ENCODE measurements around the gene MRPS6. TPM values are rescaled to one million over a fixed set of nuclear protein-coding genes. Genes with fewer than 3 reads are reported as not detected.

MRPS6 gene
- total RNA-seq, 1 experiment from 2014 or later, result 41.0 TPM

DNA sequence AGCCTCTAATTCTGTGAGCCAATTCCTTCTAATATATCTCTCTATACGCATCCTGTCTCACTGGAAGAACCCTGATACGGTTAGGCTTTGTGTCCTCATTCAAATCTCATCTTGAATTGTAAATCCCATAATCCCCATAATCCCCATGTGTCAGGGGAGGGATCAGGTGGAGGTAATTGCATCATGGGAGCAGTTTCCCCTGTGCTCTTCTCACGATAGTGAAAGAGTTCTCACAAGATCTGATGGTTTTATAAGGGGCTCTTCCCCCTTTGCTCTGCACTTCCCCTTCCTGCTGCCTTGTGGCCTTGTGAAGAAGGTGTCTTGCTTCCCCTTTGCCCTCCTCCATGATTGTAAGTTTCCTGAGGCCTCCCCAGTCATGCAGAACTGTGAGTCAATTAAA is 116.1 kb downstream of the MRPS6 start:
- CTCF ChIA-PET, result no interaction called here
- Histone ChIP-seq H3K9me3 (ENCODE audit: insufficient read depth, low read depth) (no peaks in the 10 kb centered on the region), H3K4me1 (replicated peaks; ENCODE audit: insufficient read depth) (no peaks in the 10 kb centered on the region), H3K4me3 (no peak overlapping the region), H3K27me3 (ENCODE audit: insufficient read depth, low read depth) (no peaks in the 10 kb centered on the region), H3K27ac (no peak overlapping the region), H3K4me2 (no peak overlapping the region), H4K20me1 (ENCODE audit: insufficient read depth) (no peaks in the 10 kb centered on the region), H3F3A (ENCODE audit: insufficient read depth, low read depth) (no peaks in the 10 kb centered on the region), H3K9me2 (ENCODE audit: insufficient read depth) (no peaks in the 10 kb centered on the region), H3K36me3 (ENCODE audit: low read depth) (no peaks in the 10 kb centered on the region), H3K79me2 (ENCODE audit: low read depth) (no peaks in the 10 kb centered on the region), H2AFZ (no peak overlapping the region)
- TF ChIP-seq, protein P1, sequence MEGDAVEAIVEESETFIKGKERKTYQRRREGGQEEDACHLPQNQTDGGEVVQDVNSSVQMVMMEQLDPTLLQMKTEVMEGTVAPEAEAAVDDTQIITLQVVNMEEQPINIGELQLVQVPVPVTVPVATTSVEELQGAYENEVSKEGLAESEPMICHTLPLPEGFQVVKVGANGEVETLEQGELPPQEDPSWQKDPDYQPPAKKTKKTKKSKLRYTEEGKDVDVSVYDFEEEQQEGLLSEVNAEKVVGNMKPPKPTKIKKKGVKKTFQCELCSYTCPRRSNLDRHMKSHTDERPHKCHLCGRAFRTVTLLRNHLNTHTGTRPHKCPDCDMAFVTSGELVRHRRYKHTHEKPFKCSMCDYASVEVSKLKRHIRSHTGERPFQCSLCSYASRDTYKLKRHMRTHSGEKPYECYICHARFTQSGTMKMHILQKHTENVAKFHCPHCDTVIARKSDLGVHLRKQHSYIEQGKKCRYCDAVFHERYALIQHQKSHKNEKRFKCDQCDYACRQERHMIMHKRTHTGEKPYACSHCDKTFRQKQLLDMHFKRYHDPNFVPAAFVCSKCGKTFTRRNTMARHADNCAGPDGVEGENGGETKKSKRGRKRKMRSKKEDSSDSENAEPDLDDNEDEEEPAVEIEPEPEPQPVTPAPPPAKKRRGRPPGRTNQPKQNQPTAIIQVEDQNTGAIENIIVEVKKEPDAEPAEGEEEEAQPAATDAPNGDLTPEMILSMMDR (conservative IDR thresholded peaks at IDR 0.05), result no peak
- TF ChIP-seq EZH2 (IDR thresholded peaks at IDR 0.05; ENCODE audit: low read depth), result no peak
- POLR2A ChIA-PET (ENCODE audit: unreplicated experiment), result no interaction called here
- intact Hi-C loops (cut with micrococcal nuclease; ENCODE audit: unreplicated experiment), result no loop called here
- no peak for DNase-seq
- no TSS peak for BruUV-seq (replicated peaks)

DNA sequence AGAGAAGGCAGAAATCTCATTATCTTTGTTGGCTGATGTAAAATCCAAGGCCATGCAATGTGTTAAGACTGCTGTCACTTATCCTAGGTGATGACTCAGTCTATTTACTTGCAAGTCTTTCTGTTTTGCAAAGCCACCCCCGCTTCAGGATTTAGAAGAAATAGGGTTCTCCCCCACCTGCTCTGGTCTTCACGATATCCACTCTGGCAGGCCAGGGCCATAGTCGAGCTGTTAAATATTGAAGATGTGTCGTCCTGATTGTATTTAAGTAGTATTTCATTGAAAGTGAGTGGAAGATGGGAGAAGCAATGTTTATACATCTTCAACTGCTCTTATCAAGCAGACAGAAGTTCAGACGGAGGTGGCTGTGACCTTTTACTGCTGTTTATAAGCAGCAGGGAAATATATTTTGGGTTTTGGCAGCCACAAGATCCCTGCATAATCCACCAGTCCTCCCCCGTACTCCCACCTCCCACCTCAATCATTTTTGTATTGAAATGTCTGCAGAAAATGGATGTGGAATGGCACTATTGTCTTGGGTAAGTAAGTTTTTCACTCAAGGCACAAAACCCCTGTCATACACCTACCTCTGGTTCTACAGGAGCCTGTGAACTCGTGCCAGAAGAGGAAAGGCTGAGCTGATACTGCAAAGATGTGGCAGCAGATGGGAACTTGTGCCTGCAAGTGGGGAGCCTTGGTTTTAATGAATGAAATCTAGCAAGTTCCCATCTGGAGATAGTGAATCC is 117.4 kb downstream of the MRPS6 start:
- Histone ChIP-seq H3F3A (ENCODE audit: insufficient read depth, low read depth) (no peaks in the 10 kb centered on the region), H3K4me3 (no peak overlapping the region), H3K27ac (no peak overlapping the region), H3K4me1 (replicated peaks; ENCODE audit: insufficient read depth) (no peaks in the 10 kb centered on the region), H4K20me1 (ENCODE audit: insufficient read depth) (no peaks in the 10 kb centered on the region), H3K36me3 (ENCODE audit: low read depth) (no peaks in the 10 kb centered on the region), H3K27me3 (ENCODE audit: insufficient read depth, low read depth) (no peaks in the 10 kb centered on the region), H3K9me2 (ENCODE audit: insufficient read depth) (no peaks in the 10 kb centered on the region), H3K4me2 (no peak overlapping the region), H3K9me3 (ENCODE audit: insufficient read depth, low read depth) (no peaks in the 10 kb centered on the region), H2AFZ (no peak overlapping the region), H3K79me2 (ENCODE audit: low read depth) (no peaks in the 10 kb centered on the region)
- intact Hi-C loops (cut with micrococcal nuclease; ENCODE audit: unreplicated experiment), result no loop called here
- no peak for DNase-seq
- no TSS peak for BruUV-seq (replicated peaks)
- TF ChIP-seq, protein P1 (conservative IDR thresholded peaks at IDR 0.05), result no peak
- TF ChIP-seq EZH2 (IDR thresholded peaks at IDR 0.05; ENCODE audit: low read depth), result no peak
- POLR2A ChIA-PET (ENCODE audit: unreplicated experiment), result no interaction called here
- CTCF ChIA-PET, result no interaction called here

DNA sequence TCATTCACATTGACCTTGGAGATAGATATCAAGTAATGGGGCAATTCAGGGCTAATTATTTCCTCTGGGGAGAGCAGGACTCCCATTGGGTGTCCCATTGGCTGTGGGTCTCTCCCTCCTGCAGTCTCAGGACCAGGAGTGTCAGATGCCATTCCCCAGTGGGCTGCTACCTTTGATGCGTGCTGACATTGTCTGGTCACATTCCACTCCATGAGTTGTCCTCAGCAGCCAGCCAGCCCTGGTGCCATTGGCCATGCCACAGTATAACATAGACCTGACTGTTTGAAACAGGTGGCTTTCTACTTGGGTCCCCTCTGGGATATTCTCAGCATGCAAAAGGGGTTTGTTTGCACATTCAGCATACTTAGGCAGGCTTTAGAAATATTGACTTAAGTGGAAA is 118.5 kb downstream of the MRPS6 start:
- DNase-seq, result no peak
- Histone ChIP-seq H3F3A (ENCODE audit: insufficient read depth, low read depth) (no peaks in the 10 kb centered on the region), H3K4me1 (replicated peaks; ENCODE audit: insufficient read depth) (no peaks in the 10 kb centered on the region), H3K27ac (no peak overlapping the region), H4K20me1 (ENCODE audit: insufficient read depth) (no peaks in the 10 kb centered on the region), H3K36me3 (ENCODE audit: low read depth) (no peaks in the 10 kb centered on the region), H3K9me3 (ENCODE audit: insufficient read depth, low read depth) (no peaks in the 10 kb centered on the region), H3K9me2 (ENCODE audit: insufficient read depth) (no peaks in the 10 kb centered on the region), H3K27me3 (ENCODE audit: insufficient read depth, low read depth) (no peaks in the 10 kb centered on the region), H3K4me2 (no peak overlapping the region), H2AFZ (no peak overlapping the region), H3K4me3 (no peak overlapping the region), H3K79me2 (ENCODE audit: low read depth) (no peaks in the 10 kb centered on the region)
- POLR2A ChIA-PET (ENCODE audit: unreplicated experiment), result no interaction called here
- TF ChIP-seq, protein P1 (conservative IDR thresholded peaks at IDR 0.05), result no peak
- TF ChIP-seq EZH2 (IDR thresholded peaks at IDR 0.05; ENCODE audit: low read depth), result no peak
- no TSS peak for BruUV-seq (replicated peaks)
- intact Hi-C loops (cut with micrococcal nuclease; ENCODE audit: unreplicated experiment), result no loop called here
- CTCF ChIA-PET, result no interaction called here

Other genes with a start within 250 kb of the MRPS6 start
- gene ATP5PO, start 157.8 kb upstream of the MRPS6 start, total RNA-seq (2021), result 134 and 136 TPM in 2 replicates
- gene SLC5A3, start within 50 bp of the MRPS6 start, total RNA-seq (2021), result 7.0 and 8.8 TPM in 2 replicates

All from PC-9 (cell line).